ENCODE results near the gene SLC25A21. TPM values are rescaled to one million over a fixed set of nuclear protein-coding genes. Genes with fewer than 3 reads are reported as not detected.

The SLC25A21 gene
- total RNA-seq, 1 experiment from 2014 or later, result 7.1 TPM

DNA sequence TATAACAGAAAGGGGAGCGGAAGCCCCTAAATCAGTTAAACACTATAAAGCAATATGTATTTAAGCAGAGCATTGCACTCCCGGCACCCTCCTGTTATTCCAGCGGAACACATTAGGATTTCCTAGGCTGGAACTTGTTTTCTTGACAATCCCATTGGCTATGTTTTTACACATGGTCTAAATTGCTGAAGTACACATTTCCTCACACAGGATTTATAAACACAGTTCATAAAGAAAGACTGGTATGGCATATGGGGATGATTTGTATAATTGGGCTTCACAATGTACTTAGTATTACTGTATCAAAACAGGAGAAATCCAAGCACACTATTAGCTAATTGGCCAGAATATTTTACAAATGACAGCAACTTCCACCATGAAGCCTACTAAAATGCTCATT lies 487.5 kb downstream of the SLC25A21 start:
- Histone ChIP-seq H3K79me1 (ENCODE audit: insufficient read depth, low read depth, low read length, poor library complexity, severe bottlenecking) (no peaks in the 10 kb centered on the region), H4K20me1 (ENCODE audit: control insufficient read depth, insufficient read depth, insufficient read length) (no peaks in the 10 kb centered on the region), H3T11ph (ENCODE audit: low read length) (no peak overlapping the region), H4K91ac (ENCODE audit: insufficient read length, low read depth, low read length) (no peak overlapping the region), H3K4ac (ENCODE audit: low read depth, low read length) (no peak overlapping the region), H3K23ac (ENCODE audit: insufficient read length, low read depth, low read length) (no peak overlapping the region), H2BK15ac (ENCODE audit: low read depth, low read length) (no peak overlapping the region), H4K8ac (replicated peaks; ENCODE audit: insufficient read length, low read depth, low read length) (no peak overlapping the region), H3K14ac (ENCODE audit: insufficient read depth, low read length) (no peak overlapping the region), H3K4me1 (ENCODE audit: insufficient read depth, low read length) (no peaks in the 10 kb centered on the region; the same call in none of the 2 replicates), H2AFZ (ENCODE audit: low read length) (no peak overlapping the region), H3K27ac (ENCODE audit: insufficient read length, low read depth, low read length) (no peak overlapping the region), H2BK12ac (ENCODE audit: insufficient read length, low read depth, low read length) (no peak overlapping the region), H3K23me2 (ENCODE audit: insufficient read length, low read depth, low read length, poor library complexity, severe bottlenecking) (no peaks in the 10 kb centered on the region), H2AK5ac (ENCODE audit: insufficient read length, low read length) (no peak overlapping the region), H3K9me3 (ENCODE audit: control insufficient read depth, low read depth, low read length) (no peaks in the 10 kb centered on the region), H2BK120ac (ENCODE audit: low read depth, low read length, poor library complexity, severe bottlenecking) (no peak overlapping the region), H4K5ac (ENCODE audit: insufficient read length, low read depth, low read length) (no peak overlapping the region), H3K56ac (ENCODE audit: insufficient read length, low read depth, low read length) (no peak overlapping the region), H3K18ac (ENCODE audit: insufficient read length, low read depth, low read length) (no peak overlapping the region), H3K79me2 (ENCODE audit: insufficient read depth, low read length) (no peaks in the 10 kb centered on the region), H3K27me3 (ENCODE audit: insufficient read depth, low read length) (no peaks in the 10 kb centered on the region), H3K9ac (ENCODE audit: extremely low read depth, insufficient read length, low read length) (no peak overlapping the region), H2BK5ac (ENCODE audit: insufficient read length, low read length) (no peak overlapping the region), H3K4me2 (ENCODE audit: insufficient read depth, insufficient read length, low read length) (no peak overlapping the region), H2BK20ac (ENCODE audit: low read depth, low read length, poor library complexity, severe bottlenecking) (no peak overlapping the region)
- H3K36me3 Mint-ChIP-seq (ENCODE audit: insufficient read depth in 1 of 3, low read depth in 3 of 3), result no peaks in the 10 kb centered on the region; a peak in 1 of 7 replicates
- no peak overlapping the region for H3K4me3 Mint-ChIP-seq
- peaks cover 28 to 30% of the 10 kb centered on the region in 2 experiments for H3K4me1 Mint-ChIP-seq
- no peak for DNase-seq
- no CpG with 5 or more reads among the region's 3 CpGs for WGBS (ENCODE audit: extremely low coverage, insufficient read length, low lambda C conversion rate)
- H3K27me3 Mint-ChIP-seq (ENCODE audit: low read depth), result 0 out of 2 replicates have a peak, but pooled peaks cover 3% of the 10 kb centered on the region
- H3K27ac Mint-ChIP-seq, result no peak overlapping the region
- TF ChIP-seq, protein P1, sequence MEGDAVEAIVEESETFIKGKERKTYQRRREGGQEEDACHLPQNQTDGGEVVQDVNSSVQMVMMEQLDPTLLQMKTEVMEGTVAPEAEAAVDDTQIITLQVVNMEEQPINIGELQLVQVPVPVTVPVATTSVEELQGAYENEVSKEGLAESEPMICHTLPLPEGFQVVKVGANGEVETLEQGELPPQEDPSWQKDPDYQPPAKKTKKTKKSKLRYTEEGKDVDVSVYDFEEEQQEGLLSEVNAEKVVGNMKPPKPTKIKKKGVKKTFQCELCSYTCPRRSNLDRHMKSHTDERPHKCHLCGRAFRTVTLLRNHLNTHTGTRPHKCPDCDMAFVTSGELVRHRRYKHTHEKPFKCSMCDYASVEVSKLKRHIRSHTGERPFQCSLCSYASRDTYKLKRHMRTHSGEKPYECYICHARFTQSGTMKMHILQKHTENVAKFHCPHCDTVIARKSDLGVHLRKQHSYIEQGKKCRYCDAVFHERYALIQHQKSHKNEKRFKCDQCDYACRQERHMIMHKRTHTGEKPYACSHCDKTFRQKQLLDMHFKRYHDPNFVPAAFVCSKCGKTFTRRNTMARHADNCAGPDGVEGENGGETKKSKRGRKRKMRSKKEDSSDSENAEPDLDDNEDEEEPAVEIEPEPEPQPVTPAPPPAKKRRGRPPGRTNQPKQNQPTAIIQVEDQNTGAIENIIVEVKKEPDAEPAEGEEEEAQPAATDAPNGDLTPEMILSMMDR (conservative IDR thresholded peaks at IDR 0.05), result no peak
- no peaks in the 10 kb centered on the region for H3K9me3 Mint-ChIP-seq

Data from H9 (cell line).